ENCODE measurements around the gene RPAP3.

DNA sequence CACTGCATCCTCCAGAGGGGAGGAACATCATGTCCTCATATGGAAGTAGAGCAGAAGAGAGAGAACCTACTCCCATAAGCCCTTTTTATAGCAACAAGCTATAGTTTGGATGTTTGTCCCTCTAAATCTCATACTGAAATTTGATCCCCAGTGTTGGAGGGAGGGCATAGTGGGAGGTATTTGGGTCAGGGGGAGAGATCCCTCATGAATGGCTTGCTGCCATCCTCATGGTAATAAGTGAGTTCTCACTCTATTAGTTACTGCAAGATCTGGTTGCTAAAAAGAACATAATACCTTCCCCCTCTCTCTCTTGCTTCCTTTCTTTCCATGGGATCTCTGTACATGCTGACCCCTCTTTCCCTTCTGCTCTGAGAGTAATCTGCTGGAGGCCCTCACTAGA, 93.9 kb downstream of the RPAP3 start:
- TF ChIP-seq POLR2A (IDR thresholded peaks at IDR 0.05) (no peak), POLR2AphosphoS5 (IDR thresholded peaks at IDR 0.05) (no peak)
- TF ChIP-seq, protein P1, sequence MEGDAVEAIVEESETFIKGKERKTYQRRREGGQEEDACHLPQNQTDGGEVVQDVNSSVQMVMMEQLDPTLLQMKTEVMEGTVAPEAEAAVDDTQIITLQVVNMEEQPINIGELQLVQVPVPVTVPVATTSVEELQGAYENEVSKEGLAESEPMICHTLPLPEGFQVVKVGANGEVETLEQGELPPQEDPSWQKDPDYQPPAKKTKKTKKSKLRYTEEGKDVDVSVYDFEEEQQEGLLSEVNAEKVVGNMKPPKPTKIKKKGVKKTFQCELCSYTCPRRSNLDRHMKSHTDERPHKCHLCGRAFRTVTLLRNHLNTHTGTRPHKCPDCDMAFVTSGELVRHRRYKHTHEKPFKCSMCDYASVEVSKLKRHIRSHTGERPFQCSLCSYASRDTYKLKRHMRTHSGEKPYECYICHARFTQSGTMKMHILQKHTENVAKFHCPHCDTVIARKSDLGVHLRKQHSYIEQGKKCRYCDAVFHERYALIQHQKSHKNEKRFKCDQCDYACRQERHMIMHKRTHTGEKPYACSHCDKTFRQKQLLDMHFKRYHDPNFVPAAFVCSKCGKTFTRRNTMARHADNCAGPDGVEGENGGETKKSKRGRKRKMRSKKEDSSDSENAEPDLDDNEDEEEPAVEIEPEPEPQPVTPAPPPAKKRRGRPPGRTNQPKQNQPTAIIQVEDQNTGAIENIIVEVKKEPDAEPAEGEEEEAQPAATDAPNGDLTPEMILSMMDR (IDR thresholded peaks at IDR 0.05), result no peak
